OCI-LY3 (cell line): Measurements from ENCODE around the gene PHACTR3.

Experiments
- H2AFZ ChIP-seq: fragments of 200-600, 300-600 bp; shearing (Covaris generic); 2 replicates; pipeline ENCODE4 v1.6.0; 2014; ENCODE audit warnings: antibody characterized with exemption, low read depth, low read length
- H3K27ac ChIP-seq: fragments of 200-600, 300-600 bp; sonication (generic); 2 replicates; pipeline ENCODE4 v1.5.1; 2014; ENCODE audit warnings: mild to moderate bottlenecking, low read length, moderate library complexity, mixed read lengths
- H3K27me3 ChIP-seq: fragments of 200-600, 300-600 bp; sonication (generic); 2 replicates; pipeline ENCODE4 v1.6.1; 2014; ENCODE audit warnings: low read depth, low read length, mixed read lengths
- H3K36me3 ChIP-seq: fragments of 200-600, 300-600 bp; sonication (generic); replicated peaks from 2 replicates; pipeline ENCODE3; 2014; ENCODE audit warnings: low read depth, low read length, mixed read lengths
- H3K4me1 ChIP-seq: fragments of 300-600, 200-600 bp; sonication (generic); 2 replicates; pipeline ENCODE4 v1.6.1; 2014; ENCODE audit warnings: low read length, mixed read lengths
- H3K4me2 ChIP-seq: fragments of 200-600, 300-600 bp; sonication (generic); 2 replicates; pipeline ENCODE4 v1.6.1; 2014; ENCODE audit warnings: low read length, mixed read lengths
- H3K4me3 ChIP-seq: fragments of 300-600, 200-600 bp; sonication (generic); 2 replicates; pipeline ENCODE4 v1.5.1; 2014; ENCODE audit warnings: antibody characterized with exemption, mild to moderate bottlenecking, low read length, moderate library complexity
- H3K79me2 ChIP-seq: fragments of 300-600, 200-600 bp; shearing (Covaris generic); 2 replicates; pipeline ENCODE4 v1.6.1; 2014; ENCODE audit warnings: mild to moderate bottlenecking, low read length, mixed read lengths
- H3K9ac ChIP-seq: fragments of 300-600, 200-600 bp; shearing (Covaris generic); 2 replicates; pipeline ENCODE4 v1.6.0; 2014; ENCODE audit warnings: mild to moderate bottlenecking, low read length, moderate library complexity
- H3K9me3 ChIP-seq: fragments of 200-600, 300-600 bp; shearing (Covaris generic); 2 replicates; pipeline ENCODE4 v1.6.1; 2014; ENCODE audit warnings: low read length, mixed read lengths; ENCODE audit not compliant: insufficient read depth
- H4K20me1 ChIP-seq: fragments of 200-600, 300-600 bp; sonication (generic); 2 replicates; pipeline ENCODE4 v1.6.1; 2016; ENCODE audit warnings: low read length, mixed read lengths; ENCODE audit not compliant: insufficient read depth
- EZH2phosphoT487 ChIP-seq: fragments of 200-600 bp; shearing (Covaris generic); IDR thresholded peaks from 2 replicates; pipeline ENCODE4 v1.6.1; 2018; ENCODE audit warnings: antibody characterized with exemption, mixed run types, low read depth
- TF ChIP-seq, protein P1 (sequence below): fragments of 200-600, 300-600 bp; sonication (generic); IDR thresholded peaks from 2 replicates; pipeline ENCODE4 v1.5.1; 2014; ENCODE audit warnings: antibody characterized with exemption, low read length, low read depth

PHACTR3 gene

GRCh38 chr20:59580146-59580946 lies 24.0 kb upstream of the PHACTR3 start:
- H3K36me3 ChIP-seq = no peaks in the 10 kb centered on the region
- H3K27ac ChIP-seq = no peak overlapping the region
- H4K20me1 ChIP-seq = no peaks in the 10 kb centered on the region
- H3K9ac ChIP-seq = no peak overlapping the region
- H3K9me3 ChIP-seq = no peaks in the 10 kb centered on the region
- no peaks in the 10 kb centered on the region for H3K4me1 ChIP-seq
- peaks cover 16% of the 10 kb centered on the region for H3K27me3 ChIP-seq
- no peak overlapping the region for H2AFZ ChIP-seq
- H3K4me3 ChIP-seq = no peak overlapping the region
- no peak overlapping the region for H3K4me2 ChIP-seq
- no peaks in the 10 kb centered on the region for H3K79me2 ChIP-seq
- TF ChIP-seq, protein P1, sequence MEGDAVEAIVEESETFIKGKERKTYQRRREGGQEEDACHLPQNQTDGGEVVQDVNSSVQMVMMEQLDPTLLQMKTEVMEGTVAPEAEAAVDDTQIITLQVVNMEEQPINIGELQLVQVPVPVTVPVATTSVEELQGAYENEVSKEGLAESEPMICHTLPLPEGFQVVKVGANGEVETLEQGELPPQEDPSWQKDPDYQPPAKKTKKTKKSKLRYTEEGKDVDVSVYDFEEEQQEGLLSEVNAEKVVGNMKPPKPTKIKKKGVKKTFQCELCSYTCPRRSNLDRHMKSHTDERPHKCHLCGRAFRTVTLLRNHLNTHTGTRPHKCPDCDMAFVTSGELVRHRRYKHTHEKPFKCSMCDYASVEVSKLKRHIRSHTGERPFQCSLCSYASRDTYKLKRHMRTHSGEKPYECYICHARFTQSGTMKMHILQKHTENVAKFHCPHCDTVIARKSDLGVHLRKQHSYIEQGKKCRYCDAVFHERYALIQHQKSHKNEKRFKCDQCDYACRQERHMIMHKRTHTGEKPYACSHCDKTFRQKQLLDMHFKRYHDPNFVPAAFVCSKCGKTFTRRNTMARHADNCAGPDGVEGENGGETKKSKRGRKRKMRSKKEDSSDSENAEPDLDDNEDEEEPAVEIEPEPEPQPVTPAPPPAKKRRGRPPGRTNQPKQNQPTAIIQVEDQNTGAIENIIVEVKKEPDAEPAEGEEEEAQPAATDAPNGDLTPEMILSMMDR = no peak
- TF ChIP-seq EZH2phosphoT487 = no peak

DNA sequence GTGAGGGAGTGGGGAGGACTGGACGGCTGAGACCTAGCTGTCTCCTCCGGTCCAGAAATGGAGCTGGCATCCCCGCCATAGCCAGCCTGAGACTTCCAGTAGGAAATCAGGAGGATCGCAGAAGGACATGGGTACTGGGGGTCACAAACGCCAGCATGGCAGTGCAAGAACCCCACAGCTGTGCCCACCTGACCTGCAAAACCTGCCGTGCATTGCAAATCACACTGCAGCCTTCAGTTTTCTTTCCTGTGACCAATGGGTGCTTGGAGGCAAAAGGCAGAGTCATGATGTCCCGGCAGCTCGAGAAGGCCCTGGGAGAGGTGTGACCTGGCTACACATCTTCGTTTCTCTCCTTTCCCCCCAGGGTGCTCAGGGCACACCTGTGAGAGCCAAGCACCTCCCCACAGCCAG lies 23.3 kb upstream of the PHACTR3 start:
- Histone ChIP-seq H3K27me3 (peaks cover 22% of the 10 kb centered on the region), H3K4me2 (no peak overlapping the region), H3K27ac (no peak overlapping the region), H3K4me1 (no peaks in the 10 kb centered on the region), H4K20me1 (no peaks in the 10 kb centered on the region), H3K36me3 (no peaks in the 10 kb centered on the region), H2AFZ (no peak overlapping the region), H3K9me3 (no peaks in the 10 kb centered on the region), H3K79me2 (no peaks in the 10 kb centered on the region), H3K4me3 (no peak overlapping the region), H3K9ac (no peak overlapping the region)
- TF ChIP-seq EZH2phosphoT487 = no peak
- TF ChIP-seq, protein P1 = no peak

DNA sequence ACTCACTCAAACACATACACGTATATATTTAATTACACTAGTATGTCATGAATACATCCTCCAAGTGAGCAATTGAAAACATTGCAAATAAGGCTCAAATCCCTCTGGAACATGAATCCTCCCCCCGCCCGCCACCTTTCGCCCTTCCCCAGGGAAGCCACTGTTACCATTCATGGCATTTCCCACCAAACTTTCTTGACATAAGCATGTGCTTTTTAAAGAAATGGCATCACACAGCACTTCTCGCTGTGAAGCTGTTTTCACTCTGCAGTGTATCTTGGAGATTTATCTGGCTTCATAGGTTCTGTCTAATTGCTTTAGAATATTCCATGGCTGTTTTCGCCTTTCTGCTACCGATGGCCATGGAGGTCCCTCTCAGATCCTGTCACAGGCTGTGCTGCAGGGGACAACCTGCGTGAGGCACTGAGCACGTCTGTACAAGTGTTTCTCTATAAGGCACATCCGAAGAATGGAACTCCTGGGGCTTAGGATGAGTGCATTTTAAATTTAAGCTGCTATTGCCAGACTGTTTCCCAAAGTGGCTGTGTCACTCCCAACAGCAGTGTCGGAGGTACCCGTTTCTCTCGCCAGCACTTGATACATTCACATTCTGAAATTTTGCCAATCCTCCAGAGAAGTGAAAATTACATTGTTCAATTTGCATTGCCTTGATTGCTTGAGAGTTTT lies 22.2 kb upstream of the PHACTR3 start:
- H2AFZ ChIP-seq = no peak overlapping the region
- peaks cover 33% of the 10 kb centered on the region for H3K27me3 ChIP-seq
- no peak overlapping the region for H3K4me3 ChIP-seq
- no peaks in the 10 kb centered on the region for H3K79me2 ChIP-seq
- no peaks in the 10 kb centered on the region for H4K20me1 ChIP-seq
- H3K36me3 ChIP-seq = no peaks in the 10 kb centered on the region
- no peaks in the 10 kb centered on the region for H3K4me1 ChIP-seq
- H3K27ac ChIP-seq = no peak overlapping the region
- H3K9me3 ChIP-seq = no peaks in the 10 kb centered on the region
- H3K9ac ChIP-seq = no peak overlapping the region
- no peak for TF ChIP-seq EZH2phosphoT487
- TF ChIP-seq, protein P1 = no peak
- H3K4me2 ChIP-seq = no peak overlapping the region

GRCh38 chr20:59583428-59584277 lies 20.7 kb upstream of the PHACTR3 start:
- Histone ChIP-seq H3K9me3 (no peaks in the 10 kb centered on the region), H2AFZ (no peak overlapping the region), H3K4me3 (no peak overlapping the region), H3K4me1 (no peaks in the 10 kb centered on the region), H4K20me1 (no peaks in the 10 kb centered on the region), H3K27me3 (peaks cover 38% of the 10 kb centered on the region), H3K79me2 (no peaks in the 10 kb centered on the region), H3K27ac (no peak overlapping the region), H3K36me3 (no peaks in the 10 kb centered on the region), H3K4me2 (no peak overlapping the region), H3K9ac (no peak overlapping the region)
- no peak for TF ChIP-seq EZH2phosphoT487
- TF ChIP-seq, protein P1 = no peak
